HG03175 (cell line): ENCODE data around the gene CFAP46.
"Not testable (repeated sequence)": the region's sequence is repeated elsewhere in the genome, so short reads cannot be mapped to it uniquely, and the experiment has no call there.

Source experiments
- ATAC-seq: cut with Tn5 transposase; IDR thresholded peaks from one replicate; pipeline ENCODE4 v1.9.1; 2021; ENCODE audit warnings: mild to moderate bottlenecking, moderate library complexity; ENCODE audit not compliant: unreplicated experiment

CFAP46 gene

GRCh38 chr10:132963430-132963960, 21.1 kb upstream of the CFAP46 start:
- ATAC-seq = no peak

- peak; percentile 38 for ATAC-seq
Measured at GRCh38 chr10:132962623-132963429, 20.5 kb upstream of the CFAP46 start.

GRCh38 chr10:132961787-132962622, 19.6 kb upstream of the CFAP46 start:
- peak; percentile 71 for ATAC-seq

GRCh38 chr10:132961420-132961786, 19.0 kb upstream of the CFAP46 start:
- ATAC-seq = no peak

- no peak for ATAC-seq
Measured at GRCh38 chr10:132960631-132961419, 18.5 kb upstream of the CFAP46 start.

- ATAC-seq = no peak
Measured at GRCh38 chr10:132960071-132960472, 17.7 kb upstream of the CFAP46 start.

GRCh38 chr10:132959559-132959961, 17.2 kb upstream of the CFAP46 start:
- no peak for ATAC-seq

GRCh38 chr10:132958883-132959558, 16.7 kb upstream of the CFAP46 start:
- ATAC-seq = no peak

- ATAC-seq = no peak
Measured at GRCh38 chr10:132957981-132958882, 15.9 kb upstream of the CFAP46 start.

- ATAC-seq = no peak
Measured at GRCh38 chr10:132957131-132957530, 14.8 kb upstream of the CFAP46 start.

- not testable (repeated sequence) for ATAC-seq
Measured at GRCh38 chr10:132956259-132956658, 13.9 kb upstream of the CFAP46 start.

GRCh38 chr10:132955479-132955878, 13.1 kb upstream of the CFAP46 start:
- no peak for ATAC-seq

- no peak for ATAC-seq
Measured at GRCh38 chr10:132953428-132953827, 11.1 kb upstream of the CFAP46 start.

GRCh38 chr10:132951926-132952325, 9.6 kb upstream of the CFAP46 start:
- ATAC-seq = no peak

- no peak for ATAC-seq
Measured at GRCh38 chr10:132948351-132948750, 6.0 kb upstream of the CFAP46 start.

GRCh38 chr10:132947843-132948242, 5.5 kb upstream of the CFAP46 start:
- no peak for ATAC-seq

- ATAC-seq = no peak
Measured at GRCh38 chr10:132946806-132947546, 4.6 kb upstream of the CFAP46 start.

- no peak for ATAC-seq
Measured at GRCh38 chr10:132946311-132946710, 3.9 kb upstream of the CFAP46 start.

GRCh38 chr10:132945894-132946255, 3.5 kb upstream of the CFAP46 start:
- no peak for ATAC-seq
